ENCODE results near the gene RELA. TPM values are rescaled to one million over a fixed set of nuclear protein-coding genes. Genes with fewer than 3 reads are reported as not detected.
"Not testable (repeated sequence)": the region's sequence is repeated elsewhere in the genome, so short reads cannot be mapped to it uniquely, and the experiment has no call there.

Gene RELA
- polyA plus RNA-seq, 1 of the 3 experiments (the other 2 are of a cell fraction), result 49.5 TPM

DNA sequence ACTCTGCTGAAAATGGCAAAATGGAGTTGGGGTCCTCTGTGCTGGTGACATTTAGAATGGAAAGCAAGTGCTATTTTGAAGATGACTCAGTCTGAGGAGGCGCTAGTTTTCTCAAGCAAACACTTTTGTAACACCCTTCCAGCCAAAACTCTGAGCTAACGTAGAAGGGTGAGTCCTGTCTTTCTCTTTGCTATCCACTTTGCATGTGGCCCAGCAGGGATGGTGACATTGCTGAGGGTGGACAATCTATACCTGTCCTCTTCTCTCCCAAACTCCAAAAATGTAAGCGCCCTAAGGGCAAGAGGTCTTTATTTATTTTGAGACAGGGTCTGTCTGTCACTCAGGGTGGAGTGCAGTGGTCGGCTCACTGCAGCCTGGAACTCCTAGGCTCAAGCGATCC lies 45.7 kb upstream of the RELA start:
- Histone ChIP-seq H3K27me3 (ENCODE audit: insufficient read depth) (no peaks in the 10 kb centered on the region), H3K36me3 (replicated peaks in 1 of 2; ENCODE audit: control insufficient read depth in 1 of 2, insufficient read depth in 2 of 2, low read length in 1 of 2) (peaks cover 0 to 4% of the 10 kb centered on the region in 2 experiments), H4K20me1 (ENCODE audit: insufficient read depth) (no peaks in the 10 kb centered on the region), H3F3A (replicated peaks; ENCODE audit: insufficient read depth) (no peaks in the 10 kb centered on the region), H3K9me3 (no peaks in the 10 kb centered on the region), H2AFZ (ENCODE audit: low read depth) (no peak overlapping the region), H3K4me3 (ENCODE audit: low read depth in 2 of 2, low read length in 1 of 2) (no peak overlapping the region), H3K9ac (no peak overlapping the region), H3K4me2 (no peak overlapping the region), H3K9me2 (no peaks in the 10 kb centered on the region), H3K79me2 (ENCODE audit: insufficient read depth) (peaks cover 9% of the 10 kb centered on the region; the same call in 1 of the 2 replicates), H3K27ac (ENCODE audit: low read depth in 2 of 2, low read length in 1 of 2) (no peak overlapping the region), H3K4me1 (ENCODE audit: control insufficient read depth in 1 of 2, insufficient read depth in 2 of 2, low read depth in 1 of 2, low read length in 1 of 2) (peaks cover 6 to 8% of the 10 kb centered on the region in 2 experiments; a peak in 1 of 4 replicates)
- CTCF ChIA-PET, result interaction anchor here (0.6 to 1.9 kb wide), 2 partner anchors 72 to 281 kb away, joined by 3 to 10 read pairs; partner anchors contain the start of gene AP5B1
- WGBS (ENCODE audit: low lambda C conversion rate), result 45% methylated on average over 5 of the region's 5 CpGs
- DNase-seq, result no peak
- no peak for TF ChIP-seq TEAD4 (IDR thresholded peaks at IDR 0.05; ENCODE audit: borderline replicate concordance, insufficient read depth)
- TF ChIP-seq SIN3A (IDR thresholded peaks at IDR 0.05; ENCODE audit: borderline replicate concordance, low read depth, low read length), result no peak
- TF ChIP-seq NFIC (IDR thresholded peaks at IDR 0.05; ENCODE audit: borderline replicate concordance), result no peak
- TF ChIP-seq, protein P1, sequence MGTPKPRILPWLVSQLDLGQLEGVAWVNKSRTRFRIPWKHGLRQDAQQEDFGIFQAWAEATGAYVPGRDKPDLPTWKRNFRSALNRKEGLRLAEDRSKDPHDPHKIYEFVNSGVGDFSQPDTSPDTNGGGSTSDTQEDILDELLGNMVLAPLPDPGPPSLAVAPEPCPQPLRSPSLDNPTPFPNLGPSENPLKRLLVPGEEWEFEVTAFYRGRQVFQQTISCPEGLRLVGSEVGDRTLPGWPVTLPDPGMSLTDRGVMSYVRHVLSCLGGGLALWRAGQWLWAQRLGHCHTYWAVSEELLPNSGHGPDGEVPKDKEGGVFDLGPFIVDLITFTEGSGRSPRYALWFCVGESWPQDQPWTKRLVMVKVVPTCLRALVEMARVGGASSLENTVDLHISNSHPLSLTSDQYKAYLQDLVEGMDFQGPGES (IDR thresholded peaks at IDR 0.05; ENCODE audit: low read depth, low read length), result no peak
- no peak for TF ChIP-seq TAF1 (IDR thresholded peaks at IDR 0.05; ENCODE audit: borderline replicate concordance, low read depth, low read length)
- no peak for TF ChIP-seq NRF1 (IDR thresholded peaks at IDR 0.05; ENCODE audit: low read depth, low read length)
- TF ChIP-seq, protein P2, sequence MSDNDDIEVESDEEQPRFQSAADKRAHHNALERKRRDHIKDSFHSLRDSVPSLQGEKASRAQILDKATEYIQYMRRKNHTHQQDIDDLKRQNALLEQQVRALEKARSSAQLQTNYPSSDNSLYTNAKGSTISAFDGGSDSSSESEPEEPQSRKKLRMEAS (IDR thresholded peaks at IDR 0.05; ENCODE audit: low read depth), result no peak
- TF ChIP-seq MXI1 (IDR thresholded peaks at IDR 0.05; ENCODE audit: low read depth, low read length), result no peak
- no peak for TF ChIP-seq RAD21 (IDR thresholded peaks at IDR 0.05; ENCODE audit: low read length)
- TF ChIP-seq RXRA (IDR thresholded peaks at IDR 0.05; ENCODE audit: borderline replicate concordance, low read depth), result no peak
- no peak for TF ChIP-seq YY1 (IDR thresholded peaks at IDR 0.05; ENCODE audit: low read depth)
- no peak for TF ChIP-seq RFX5 (IDR thresholded peaks at IDR 0.05; ENCODE audit: low read length)
- no peak for TF ChIP-seq EZH2phosphoT487 (IDR thresholded peaks at IDR 0.05; ENCODE audit: borderline replicate concordance, low read depth)
- no peak for TF ChIP-seq TCF12 (IDR thresholded peaks at IDR 0.05)
- no peak for TF ChIP-seq CTCF (IDR thresholded peaks at IDR 0.05)
- POLR2A ChIA-PET, result no interaction called here

DNA sequence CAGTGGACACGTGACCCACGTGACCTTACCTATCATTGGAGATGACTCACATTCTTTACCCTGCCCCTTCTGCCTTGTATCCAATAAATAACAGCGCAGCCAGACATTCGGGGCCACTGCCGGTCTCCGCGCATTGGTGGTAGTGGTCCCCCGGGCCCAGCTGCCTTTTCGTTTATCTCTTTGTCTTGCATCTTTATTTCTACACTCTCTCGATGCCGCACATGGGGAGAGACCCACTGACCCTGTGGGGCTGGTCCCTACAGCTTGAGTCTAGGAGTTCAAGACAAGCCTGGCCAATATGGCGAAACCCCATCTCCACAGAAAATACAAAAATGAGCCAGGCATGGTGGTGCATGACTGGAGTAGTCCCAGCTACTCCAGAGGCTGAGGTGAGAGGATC lies 44.3 kb upstream of the RELA start:
- POLR2A ChIA-PET, result not testable (repeated sequence)
- CTCF ChIA-PET, result interaction anchor here (0.6 to 5.7 kb wide), 9 partner anchors 11 to 315 kb away, joined by 3 to 30 read pairs (median 4); partner anchors contain the start of gene FIBP

More for the DNA sequence above, 44.3 kb upstream of the RELA start:
- H3K4me1 ChIP-seq (ENCODE audit: control insufficient read depth in 1 of 2, insufficient read depth in 2 of 2, low read depth in 1 of 2, low read length in 1 of 2); DNase-seq; H3F3A ChIP-seq (replicated peaks; ENCODE audit: insufficient read depth); H3K79me2 ChIP-seq (ENCODE audit: insufficient read depth); H3K27ac ChIP-seq (ENCODE audit: low read depth in 2 of 2, low read length in 1 of 2); H2AFZ ChIP-seq (ENCODE audit: low read depth); H3K36me3 ChIP-seq (replicated peaks in 1 of 2; ENCODE audit: control insufficient read depth in 1 of 2, insufficient read depth in 2 of 2, low read length in 1 of 2); H3K4me3 ChIP-seq (ENCODE audit: low read depth in 2 of 2, low read length in 1 of 2); H3K4me2 ChIP-seq; H3K27me3 ChIP-seq (ENCODE audit: insufficient read depth); H3K9me3 ChIP-seq; H3K9ac ChIP-seq; H3K9me2 ChIP-seq; H4K20me1 ChIP-seq (ENCODE audit: insufficient read depth): not testable (repeated sequence)
- WGBS (ENCODE audit: low lambda C conversion rate), result 76% methylated on average over 12 of the region's 12 CpGs
